ENCODE measurements around the gene ZNF710. TPM values are rescaled to one million over a fixed set of nuclear protein-coding genes. Genes with fewer than 3 reads are reported as not detected.
"Not testable (repeated sequence)": the region's sequence is repeated elsewhere in the genome, so short reads cannot be mapped to it uniquely, and the experiment has no call there.

Gene ZNF710
- total RNA-seq, 1 donor from 2014 or later: 7.8 TPM

DNA sequence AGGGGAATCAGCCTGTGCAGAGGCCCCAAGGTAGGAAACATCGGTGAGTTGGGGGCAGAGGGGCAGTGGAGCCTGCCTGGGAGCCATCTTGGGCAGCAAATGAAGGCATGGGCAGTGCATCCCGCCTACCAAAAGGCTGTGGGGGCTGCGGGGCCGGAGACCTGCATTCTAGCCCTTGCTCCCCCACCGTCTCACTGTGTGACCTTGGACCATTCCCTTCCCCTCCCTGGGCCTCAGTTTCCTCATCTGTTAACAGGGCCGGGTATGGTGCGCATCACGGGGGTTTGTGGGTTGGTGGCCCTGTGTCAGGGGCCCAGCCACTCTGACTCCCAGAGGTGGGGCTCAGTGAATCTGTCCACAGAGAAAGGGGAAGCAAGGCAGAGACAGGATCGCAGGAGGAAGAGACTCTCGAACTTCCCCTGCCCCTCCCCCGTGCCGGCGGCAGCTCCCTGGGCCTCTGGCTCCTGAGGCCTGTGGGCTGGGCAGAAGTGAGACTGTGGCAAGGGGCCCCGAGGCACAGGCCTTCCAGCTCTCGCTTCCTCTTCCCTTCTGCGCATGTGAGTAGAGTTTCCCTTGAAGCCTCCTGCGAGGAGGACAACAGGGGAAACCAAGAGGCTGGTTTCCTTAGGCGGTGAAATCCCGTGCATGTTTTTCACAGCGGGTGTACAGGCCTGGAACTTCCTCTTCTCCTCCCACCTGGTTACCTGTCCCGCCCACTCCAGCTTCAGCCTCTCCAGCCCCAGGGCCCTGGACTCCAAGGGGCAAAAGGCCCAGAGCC, 58.3 kb downstream of the ZNF710 start:
- DNase-seq (ENCODE audit: low read depth): no peak

DNA sequence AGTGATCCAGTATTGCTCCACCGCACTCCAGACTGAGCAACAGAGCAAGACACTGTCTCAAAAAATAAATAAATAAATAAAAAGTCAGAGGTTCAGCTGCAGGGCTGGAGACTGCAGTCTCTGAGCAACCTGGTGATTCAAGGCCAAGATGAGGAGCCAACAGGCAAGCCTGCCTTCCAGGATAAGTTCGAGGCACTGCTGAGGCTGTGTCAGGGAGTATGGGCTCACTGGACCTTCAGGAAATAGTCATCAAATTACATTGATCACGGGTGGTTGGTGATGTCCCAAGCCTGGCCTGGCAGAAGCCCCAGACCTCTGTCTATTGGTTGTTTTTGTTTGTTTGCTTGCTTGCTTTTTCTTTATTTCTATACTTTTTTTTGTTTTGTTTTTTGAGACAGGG, 59.7 kb downstream of the ZNF710 start:
- no peak for DNase-seq (ENCODE audit: low read depth)

DNA sequence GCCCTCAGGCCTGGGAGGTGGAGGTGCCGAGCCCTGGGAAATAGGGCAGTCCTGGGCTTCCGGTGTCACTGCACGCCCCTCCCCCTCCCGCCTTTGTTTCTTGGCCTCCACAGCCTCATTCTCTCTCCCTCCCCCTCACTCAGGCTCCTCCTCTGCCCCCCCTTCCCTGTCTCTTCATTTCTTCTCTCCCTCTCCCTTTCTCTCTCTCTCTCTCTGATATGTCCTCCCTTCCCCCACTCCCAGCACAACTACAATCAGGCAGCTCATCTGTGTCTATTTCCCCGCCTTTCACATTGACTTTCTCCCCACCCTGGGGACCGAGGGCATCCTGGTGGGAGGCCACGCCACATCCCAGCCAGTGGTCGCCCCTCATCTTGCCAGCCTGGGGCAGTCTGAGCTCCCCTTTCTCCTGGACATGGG, 60.9 kb downstream of the ZNF710 start:
- no peak for DNase-seq (ENCODE audit: low read depth)

DNA sequence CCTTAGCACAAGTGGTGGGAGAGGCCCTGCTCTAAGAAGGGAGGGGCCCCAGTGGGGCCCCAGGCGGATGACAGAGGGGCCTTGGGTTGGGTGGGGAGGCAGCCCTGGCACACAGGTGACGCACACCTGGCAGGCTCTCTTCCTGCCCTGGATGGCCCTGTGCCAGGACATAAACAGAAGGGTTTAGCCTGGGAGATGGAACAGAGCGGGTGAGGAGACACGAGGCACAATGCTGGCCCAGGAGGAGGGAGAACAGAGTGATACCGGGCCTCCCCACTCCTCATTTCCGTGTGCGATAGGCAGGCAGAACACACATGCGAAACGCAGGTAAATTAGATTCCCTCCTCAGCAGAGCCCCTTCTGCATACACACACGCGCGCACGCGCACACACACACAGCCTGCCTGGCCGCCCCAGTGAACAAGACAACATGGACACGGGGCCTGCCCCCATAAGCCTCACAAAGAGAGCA, 61.4 kb downstream of the ZNF710 start:
- no peak for DNase-seq (ENCODE audit: low read depth)

DNA sequence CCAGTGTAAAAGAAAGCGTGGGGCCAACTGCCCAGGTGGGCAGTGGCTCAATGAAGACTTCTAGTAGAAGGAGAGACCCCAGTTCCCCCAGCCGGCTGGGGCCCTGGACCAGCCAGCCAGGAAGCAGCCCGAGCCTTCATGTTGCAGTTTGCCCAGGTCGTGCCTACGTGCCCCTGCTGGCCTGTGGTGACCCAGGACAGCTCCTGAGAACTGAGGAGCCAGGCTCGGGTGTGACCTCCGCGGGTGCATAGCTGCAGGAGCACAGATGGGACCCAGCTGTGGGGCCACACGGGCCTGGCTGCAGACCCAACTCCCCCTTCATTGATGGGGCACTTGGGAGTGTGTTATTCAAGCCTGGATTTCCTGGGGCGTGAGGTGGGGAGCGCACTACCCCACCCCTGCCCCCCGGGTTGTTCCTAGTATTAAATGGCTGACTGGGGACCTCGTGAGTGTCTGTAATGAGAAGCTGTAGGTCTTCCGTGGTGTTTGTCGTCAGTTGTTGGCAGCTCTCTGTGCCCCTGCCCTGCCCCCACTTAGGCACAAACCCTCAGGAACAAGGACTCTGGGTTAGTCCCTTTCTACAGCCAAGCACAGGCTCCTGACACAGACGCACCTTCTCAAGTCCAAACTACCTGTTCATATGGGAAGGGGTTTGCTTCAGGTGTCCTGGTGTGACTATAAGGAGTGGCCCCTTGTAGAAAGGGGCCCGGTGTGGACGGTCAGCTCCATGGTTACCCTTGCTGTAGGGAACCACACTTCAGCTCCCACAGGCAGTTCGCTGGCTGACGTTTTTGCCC, 62.0 kb downstream of the ZNF710 start:
- no peak for DNase-seq (ENCODE audit: low read depth)

DNA sequence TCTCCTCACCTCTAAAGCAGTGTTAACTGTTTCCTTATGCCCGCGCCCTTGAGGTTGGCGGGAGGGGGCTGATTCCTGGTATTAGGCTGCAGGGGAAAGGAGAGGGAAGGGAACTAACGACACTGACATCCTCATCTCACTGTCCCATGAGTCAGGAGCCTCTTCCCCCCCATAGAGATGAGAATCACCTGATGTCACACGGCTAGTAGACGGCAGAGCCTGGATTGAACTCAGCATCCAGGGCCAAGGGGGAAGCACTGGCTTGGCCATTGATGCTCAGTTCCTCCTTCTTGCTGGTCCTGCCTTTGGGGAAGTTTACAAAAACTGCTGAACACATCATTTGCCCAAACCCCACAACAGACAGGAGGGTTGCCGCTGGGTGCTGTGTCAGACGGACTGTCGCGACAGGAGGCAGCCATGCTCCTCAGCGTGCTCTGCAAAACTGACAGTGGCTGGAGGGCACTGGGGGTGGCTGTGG, 62.7 kb downstream of the ZNF710 start:
- DNase-seq (ENCODE audit: low read depth): no peak

DNA sequence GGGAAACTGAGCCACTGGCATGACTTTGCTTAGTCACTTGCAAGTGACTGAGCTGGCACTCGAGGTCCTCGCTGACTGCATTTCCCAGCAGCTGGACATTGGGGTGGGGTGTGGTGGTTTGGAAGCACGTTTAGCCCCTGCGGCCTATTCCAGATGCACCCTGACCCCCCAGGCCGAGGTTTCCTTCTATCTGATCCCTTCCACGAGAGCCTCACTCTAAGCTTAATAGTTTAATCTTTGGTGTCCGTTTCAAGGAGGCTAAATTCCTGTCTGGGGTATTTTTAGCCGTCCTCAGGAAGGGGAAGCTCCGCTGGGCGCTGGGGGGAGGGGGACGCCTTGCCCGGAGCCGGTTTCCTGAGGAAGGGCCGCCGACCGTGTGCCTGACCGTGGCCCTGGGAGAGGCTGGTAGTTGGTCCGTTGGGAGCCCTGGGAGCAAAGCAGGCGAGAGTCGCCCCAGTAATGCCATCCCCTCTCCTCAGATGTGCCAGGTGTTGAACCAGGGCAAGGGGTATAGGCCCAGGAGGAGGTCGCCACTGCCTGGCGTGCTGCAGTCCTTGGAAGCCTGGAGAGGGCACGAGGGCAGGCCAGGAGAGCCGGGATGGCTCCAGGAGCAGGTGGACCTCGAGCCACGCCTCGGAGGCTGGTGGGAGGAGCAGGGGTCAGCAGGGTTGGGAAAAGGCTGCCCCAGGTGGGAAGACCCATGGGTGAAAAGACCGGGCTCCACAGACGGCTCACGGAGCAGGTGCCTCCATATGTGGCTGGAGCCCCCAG, 64.0 kb downstream of the ZNF710 start:
- no peak for DNase-seq (ENCODE audit: low read depth)

DNA sequence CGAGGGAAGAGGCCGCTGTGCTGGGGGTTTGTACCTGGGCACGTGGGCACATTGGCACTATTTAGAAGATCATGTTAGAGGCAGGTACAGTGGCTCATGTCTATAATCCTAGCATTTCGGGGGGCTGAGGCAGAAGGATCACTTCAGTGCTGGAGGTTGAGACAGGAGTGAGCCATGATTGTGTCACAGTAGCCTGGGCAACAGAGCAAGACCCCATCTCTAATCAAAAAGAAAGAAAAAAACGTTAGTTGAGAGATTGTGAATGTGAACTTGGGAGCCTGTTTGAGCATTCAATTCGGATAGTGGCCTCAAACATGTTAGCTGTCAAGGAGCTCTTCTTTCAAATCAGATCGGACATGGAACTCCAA, 64.5 kb downstream of the ZNF710 start:
- DNase-seq (ENCODE audit: low read depth): no peak

DNA sequence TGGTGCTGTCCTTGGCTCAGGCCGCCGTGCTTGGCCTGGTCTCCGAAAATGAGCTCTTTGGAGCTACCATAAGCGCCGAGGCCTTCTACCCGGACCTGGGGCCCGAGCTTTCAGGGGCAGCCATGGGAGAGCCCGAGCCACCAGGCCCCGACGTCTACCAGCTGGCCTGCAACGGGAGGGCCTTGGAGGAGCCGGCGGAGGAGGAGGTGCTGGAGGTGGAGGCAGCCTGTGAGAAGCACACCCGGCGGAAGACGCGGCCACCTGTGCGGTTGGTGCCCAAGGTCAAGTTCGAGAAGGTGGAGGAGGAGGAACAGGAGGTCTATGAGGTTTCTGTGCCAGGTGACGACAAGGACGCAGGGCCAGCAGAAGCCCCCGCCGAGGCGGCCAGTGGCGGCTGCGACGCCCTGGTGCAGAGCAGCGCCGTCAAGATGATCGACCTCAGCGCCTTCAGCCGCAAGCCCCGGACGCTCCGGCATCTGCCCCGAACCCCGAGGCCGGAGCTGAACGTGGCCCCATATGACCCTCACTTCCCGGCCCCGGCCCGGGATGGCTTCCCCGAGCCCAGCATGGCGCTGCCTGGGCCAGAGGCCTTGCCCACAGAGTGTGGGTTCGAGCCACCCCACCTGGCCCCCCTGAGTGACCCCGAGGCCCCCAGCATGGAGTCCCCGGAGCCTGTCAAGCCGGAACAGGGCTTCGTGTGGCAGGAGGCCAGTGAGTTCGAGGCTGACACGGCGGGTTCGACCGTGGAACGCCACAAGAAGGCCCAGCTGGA, 66.2 kb downstream of the ZNF710 start:
- no peak for DNase-seq (ENCODE audit: low read depth)

DNA sequence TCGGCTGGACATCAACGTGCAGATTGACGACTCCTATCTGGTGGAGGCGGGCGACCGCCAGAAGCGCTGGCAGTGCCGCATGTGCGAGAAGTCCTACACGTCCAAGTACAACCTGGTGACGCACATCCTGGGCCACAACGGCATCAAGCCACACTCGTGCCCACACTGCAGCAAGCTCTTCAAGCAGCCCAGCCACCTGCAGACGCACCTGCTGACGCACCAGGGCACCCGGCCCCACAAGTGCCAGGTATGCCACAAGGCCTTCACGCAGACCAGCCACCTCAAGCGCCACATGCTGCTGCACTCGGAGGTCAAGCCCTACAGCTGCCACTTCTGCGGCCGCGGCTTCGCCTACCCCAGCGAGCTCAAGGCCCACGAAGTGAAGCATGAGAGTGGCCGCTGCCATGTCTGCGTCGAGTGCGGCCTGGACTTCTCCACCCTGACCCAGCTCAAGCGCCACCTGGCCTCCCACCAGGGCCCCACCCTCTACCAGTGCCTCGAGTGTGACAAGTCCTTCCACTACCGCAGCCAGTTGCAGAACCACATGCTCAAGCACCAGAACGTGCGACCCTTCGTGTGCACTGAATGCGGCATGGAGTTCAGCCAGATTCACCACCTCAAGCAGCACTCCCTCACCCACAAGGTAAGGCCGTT, 67.0 kb downstream of the ZNF710 start:
- no peak for DNase-seq (ENCODE audit: low read depth)

DNA sequence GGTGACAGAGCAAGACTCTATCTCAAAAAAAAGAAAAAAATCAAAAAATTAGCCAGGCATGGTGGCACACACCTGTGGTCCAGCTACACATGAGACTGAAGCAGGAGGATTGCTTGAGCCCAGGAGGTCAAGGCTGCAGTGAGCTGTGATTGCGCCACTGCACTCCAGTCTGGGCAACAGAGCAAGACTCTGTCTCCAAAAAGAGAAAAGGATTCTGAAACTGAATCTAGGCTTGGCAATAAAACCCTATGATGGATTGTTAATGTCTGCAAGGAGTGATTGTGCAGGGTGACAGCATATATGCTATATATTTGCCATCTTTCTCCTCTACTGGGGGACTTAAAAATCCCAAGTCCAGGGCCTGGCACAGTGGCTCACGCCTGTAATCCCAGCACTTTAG, 69.5 kb downstream of the ZNF710 start:
- not testable (repeated sequence) for DNase-seq (ENCODE audit: low read depth)

DNA sequence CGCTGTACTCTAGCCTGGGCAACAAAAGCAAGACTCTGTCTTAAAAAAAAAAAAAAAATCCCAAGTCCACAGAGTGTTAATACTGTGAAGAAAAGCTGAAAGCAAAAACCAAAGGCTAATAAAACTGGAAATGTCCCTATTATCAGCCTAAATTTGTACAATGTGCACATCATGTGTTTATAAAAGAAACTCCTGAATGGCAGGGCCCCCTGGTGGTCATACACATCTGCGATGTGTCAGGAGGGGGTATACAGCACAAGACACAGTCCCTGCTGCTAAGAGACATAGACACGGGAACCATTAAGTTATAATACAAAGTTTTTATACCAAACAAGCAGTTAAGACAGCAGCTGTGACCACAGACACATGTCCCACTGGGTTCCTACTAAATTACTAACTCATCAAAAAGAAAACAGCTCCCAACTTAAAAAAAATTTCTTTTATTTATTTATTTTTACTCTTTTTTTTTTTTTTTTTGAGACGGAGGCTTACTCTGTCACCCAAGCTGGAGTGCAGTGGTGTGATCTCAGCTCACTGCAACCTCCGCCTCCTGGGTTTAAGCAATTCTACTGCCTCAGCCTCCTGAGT, 70.2 kb downstream of the ZNF710 start:
- DNase-seq (ENCODE audit: low read depth): peak; percentile 64

DNA sequence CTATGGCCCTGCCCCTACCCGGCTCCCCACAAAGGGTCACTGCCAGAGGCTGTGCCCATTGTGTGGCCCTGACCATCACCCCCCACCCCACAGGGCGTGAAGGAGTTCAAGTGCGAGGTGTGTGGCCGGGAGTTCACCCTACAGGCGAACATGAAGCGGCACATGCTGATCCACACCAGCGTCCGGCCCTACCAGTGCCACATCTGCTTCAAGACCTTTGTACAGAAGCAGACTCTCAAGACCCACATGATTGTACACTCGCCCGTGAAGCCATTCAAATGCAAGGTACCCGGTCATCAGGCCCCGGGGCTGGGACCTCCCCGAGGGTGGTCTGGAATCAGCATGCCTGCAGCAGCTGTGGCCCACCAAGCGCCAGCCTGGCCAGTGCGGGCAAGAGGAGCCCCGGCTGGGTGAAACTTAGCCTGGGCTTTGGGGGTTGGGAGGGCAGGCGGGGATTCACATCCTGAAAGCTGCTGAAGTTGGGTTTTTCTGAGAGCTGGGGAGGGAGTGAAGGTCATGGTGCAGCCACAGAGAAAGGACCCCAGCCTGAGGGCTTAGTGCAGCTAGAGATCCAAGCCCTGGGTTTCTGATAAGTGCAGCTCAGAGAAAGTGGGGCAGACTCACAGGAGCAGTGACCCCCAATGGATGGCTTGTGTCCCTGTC, 72.0 kb downstream of the ZNF710 start:
- DNase-seq (ENCODE audit: low read depth): no peak

DNA sequence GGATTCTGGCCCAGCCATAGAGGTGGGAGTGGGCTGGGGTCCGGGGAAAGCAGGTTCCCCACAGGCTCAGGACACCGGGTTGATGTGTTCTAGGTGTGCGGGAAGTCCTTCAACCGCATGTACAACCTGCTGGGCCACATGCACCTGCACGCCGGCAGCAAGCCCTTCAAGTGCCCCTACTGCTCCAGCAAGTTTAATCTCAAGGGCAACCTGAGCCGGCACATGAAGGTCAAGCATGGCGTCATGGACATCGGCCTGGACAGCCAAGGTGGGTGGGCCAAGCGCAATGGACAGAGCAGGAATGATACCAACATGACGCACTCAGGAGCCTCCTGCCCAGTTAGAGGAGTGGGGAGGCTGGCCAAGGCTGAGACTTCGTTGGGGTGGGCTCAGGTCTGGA, 72.9 kb downstream of the ZNF710 start:
- DNase-seq (ENCODE audit: low read depth): no peak

DNA sequence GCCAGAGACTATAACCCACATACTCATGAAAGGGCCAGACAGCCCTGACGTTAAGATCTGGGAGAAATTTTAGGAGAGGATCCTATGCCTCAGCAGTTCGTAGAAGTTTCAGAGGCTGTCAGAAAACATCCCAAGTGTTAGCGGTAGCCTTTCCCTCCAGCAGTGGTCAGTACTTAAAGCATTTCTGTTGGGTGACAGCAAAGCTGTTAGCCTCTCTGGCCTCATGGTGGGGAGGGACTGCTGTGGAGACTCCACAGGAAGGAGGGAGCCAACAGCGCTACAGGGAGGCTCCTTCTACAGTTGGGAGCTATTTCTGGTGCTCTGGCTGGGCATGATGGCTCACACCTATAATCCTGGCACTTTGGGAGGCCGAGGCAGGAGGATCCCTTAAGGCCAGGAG, 73.8 kb downstream of the ZNF710 start:
- no peak for DNase-seq (ENCODE audit: low read depth)

DNA sequence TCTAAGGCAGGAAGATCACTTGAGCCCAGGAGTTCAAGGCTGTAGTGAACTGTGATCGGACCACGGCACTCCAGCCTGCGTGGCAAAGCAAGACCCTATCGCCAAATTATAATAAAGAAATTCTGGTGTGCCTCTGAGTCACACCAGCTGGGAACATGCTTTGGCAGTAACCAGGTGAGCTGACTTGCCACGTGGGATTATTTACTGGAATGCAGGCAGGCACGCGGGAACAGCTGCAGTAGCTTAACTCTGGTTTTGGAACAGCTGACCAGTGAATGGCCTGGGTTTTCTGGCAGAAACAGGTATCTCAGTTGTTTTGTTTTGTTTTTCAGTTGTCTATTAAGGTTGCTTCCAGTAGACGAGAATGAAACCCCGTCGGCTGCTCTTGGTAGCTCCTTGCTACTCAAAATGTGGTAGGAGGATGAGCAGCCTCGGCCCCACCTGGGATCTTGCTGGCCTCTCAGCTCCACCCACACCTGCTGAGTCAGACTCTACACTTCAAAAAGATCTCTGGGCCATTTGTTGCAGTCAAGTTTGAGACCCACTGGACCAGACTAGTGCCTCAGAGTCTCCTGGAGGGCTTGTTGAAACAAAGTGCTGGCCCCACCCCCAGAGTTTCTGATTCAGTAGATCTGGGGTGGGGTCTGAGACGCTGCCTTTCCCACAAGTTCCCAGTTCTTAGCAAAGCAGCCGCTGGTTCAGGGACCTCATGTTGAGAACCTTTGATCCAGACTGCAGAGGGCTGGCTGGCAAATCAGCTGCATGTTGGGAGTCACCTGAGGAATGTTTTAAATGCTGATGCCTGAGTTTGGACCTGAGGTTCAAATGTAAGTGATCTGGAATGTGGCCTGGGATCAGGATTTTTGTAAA, 74.5 kb downstream of the ZNF710 start:
- DNase-seq (ENCODE audit: low read depth): peak; percentile 70

DNA sequence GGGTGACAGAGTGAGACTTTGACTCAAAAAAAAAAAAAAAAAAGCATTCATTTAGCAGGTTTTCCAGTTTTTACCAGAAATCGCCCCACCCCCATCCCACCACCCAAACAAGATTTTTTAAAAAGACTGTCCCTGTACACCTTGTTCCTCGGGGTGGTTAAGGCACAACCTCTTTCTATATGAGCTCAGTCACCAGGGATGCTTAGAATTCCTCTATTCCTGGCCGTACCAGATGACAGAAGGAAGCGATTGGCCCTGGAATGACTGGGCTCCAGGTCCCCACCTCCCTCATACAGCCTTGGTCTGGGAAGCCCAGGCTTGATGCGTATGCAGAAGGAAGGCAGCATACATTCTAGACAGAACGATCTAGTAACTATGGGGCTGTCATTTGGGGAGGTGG, 75.6 kb downstream of the ZNF710 start:
- no peak for DNase-seq (ENCODE audit: low read depth)

DNA sequence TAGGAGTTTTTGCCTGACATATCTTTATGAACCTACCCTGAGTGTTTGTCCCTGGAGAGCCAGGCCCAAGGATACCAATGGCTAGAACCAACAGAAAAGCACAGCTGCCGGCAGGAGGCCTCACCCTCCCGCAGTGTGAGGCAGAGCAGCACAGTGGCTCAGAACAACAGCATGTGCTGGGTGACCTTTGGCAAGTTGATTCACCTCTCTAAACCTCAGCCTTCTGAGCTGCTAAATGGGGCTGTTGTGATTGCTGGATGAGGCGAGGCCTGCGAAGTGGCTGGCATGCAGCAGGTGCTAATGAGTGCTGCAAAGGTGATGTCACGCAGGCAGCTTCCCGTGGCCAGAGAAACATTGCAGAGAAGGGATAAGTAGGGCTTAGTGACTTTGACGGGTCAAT, 77.8 kb downstream of the ZNF710 start:
- DNase-seq (ENCODE audit: low read depth): no peak

Data from renal cortical epithelial cell (primary cell).